GM18867 (cell line): ENCODE measurements around the gene SND1.

Source experiments
- ATAC-seq: cut with Tn5 transposase; IDR thresholded peaks from one replicate; pipeline ENCODE4 v1.9.1; 2021; ENCODE audit warnings: mild to moderate bottlenecking, moderate library complexity; ENCODE audit not compliant: unreplicated experiment

Gene SND1

DNA sequence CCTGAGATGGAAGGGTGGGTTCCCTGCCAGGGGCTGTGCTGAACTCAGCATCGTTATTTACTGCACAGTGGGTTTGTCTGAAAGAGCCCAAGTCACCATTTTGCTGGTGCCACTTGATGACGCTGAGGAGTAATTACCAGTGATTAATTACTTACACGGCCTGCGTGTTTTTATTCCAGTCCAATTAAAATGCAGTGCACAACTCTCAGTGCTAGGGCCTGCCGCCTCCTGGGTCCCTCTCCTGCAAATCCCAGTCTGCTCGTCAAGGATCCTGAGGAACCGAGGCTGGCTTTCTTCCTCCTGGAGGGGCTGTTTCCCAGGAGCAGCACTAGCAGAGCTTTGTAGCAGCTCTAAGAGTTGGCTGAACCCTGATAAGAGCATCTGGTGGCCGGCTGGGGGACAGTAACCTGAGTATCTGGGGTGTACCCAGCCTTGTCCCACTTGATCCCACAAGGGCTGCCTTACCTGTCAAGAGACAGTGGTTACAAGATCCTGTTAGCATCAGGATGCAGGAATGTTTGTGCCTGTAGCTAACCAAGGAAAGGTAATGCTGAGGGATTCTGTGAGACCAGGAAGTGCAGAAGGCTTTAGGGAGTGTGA lies 424.3 kb downstream of the SND1 start:
- no peak for ATAC-seq

DNA sequence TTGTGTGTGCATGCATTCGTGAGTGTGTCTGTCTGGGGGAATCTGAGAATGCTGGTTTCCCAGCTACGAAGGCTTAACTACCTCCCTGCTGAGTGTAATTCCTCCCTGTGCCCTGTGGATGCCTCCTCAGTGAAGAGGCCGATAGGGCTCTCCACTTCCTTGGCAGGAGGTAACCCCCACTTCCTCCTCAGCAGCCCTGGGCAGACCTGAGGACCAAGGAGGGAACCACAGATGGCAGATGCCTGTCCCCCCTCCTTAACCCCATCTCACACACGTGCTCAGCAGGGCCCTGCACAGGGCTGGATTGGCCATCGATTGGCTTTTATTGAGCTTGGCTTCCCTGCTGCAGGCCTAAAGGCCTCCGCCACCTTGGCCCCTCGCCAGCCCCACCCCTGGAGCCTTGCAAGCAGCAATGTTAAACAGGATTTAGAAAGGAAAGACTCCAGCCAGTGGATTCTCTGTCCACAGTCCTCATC lies 424.8 kb downstream of the SND1 start:
- no peak for ATAC-seq

- ATAC-seq = no peak
These were observed 426.3 kb downstream of the SND1 start for GRCh38 chr7:128078309-128078708.

GRCh38 chr7:128080169-128080568 lies 428.2 kb downstream of the SND1 start:
- no peak for ATAC-seq

DNA sequence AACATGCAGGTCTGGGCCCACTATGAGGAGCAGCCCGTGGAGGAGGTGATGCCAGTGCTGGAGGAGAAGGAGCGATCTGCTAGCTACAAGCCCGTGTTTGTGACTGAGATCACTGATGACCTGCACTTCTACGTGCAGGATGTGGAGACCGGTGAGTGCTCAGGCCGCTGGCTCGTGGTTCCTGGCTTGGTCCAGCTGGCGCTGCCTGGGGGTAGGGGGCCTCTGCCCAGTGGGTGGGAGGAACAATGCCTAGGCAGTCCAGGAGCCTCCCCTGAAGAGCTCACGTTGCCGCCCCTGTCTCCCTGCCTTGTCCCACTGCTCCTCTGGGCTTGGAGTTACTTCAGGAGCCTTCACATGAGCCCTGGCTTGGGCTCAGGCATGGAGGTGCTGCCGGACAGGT lies 429.4 kb downstream of the SND1 start:
- no peak for ATAC-seq

DNA sequence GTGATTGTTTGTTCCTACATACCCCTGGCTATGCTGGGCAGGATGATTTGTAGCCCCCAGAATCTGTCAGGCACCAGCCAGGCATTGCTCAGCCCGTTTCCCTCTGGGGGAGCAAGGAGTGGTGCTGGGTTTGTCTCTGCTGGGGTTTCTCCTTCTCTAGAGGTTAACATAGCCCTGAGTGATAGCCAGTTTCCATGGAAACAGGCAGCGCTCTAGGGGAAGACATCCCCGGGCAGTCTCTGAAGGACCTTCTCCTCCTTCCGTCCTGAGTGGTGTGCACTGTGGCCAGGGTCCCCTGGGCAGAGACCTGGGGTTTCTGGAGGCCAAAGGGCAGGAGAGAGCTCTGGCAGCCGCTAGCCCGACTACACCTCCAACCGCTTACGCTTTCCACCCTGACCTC lies 429.8 kb downstream of the SND1 start:
- ATAC-seq = no peak

GRCh38 chr7:128082431-128082830 lies 430.4 kb downstream of the SND1 start:
- no peak for ATAC-seq

DNA sequence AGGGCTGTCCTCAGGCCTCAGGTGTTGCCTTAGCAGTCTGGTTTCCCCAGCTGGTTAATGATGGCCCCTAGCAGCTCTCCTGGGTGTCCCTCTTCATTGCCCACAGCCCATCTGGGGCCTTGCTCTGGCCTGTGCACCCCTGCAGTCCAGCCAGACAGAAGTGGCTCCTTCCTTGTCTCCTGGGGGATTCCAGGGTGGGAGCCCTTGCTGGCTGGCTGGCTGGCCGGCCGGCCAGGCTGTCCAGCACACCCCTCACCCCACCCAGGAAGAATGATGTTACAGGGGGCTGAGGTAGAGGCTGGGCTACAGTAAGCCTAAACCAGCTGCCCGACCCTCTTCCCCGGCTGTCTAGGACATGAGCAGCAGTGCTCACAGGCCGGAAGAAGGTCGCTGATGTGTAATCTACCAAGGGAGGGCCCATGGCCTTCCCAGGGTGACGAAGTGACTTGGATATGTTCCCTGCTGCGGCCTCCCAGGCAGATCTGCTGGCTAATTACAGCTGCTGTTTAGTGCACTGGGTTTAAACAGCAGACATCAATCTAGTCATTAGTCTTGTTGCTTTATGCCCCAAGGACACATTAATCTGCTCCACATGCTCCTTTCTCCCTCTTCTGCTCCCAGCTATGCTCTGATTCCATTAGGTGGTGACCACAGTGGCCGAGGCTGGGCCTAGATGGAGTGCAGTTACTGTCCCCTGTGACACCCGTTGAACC lies 433.1 kb downstream of the SND1 start:
- ATAC-seq = no peak

DNA sequence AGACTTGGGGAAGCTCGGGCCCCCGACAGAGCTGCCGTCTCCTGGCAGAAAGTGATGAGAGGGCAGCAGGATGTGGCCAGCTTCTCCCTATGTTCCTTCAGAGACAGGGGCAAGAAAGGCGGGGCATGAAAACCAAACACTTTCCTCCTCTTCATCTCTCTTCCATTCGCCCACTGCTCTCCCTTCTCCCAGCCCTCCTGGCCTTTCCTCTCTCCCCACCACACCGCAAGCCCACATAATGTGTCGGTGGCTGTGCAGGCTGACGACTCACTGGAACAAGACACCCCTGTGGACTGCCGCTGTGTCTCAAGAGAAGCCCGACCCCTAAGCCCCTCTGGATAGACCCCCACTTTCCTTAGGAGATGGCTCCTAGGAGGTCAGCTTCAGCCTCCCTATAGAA lies 438.5 kb downstream of the SND1 start:
- no peak for ATAC-seq

- no peak for ATAC-seq
These were observed 439.1 kb downstream of the SND1 start for GRCh38 chr7:128091106-128091505.

DNA sequence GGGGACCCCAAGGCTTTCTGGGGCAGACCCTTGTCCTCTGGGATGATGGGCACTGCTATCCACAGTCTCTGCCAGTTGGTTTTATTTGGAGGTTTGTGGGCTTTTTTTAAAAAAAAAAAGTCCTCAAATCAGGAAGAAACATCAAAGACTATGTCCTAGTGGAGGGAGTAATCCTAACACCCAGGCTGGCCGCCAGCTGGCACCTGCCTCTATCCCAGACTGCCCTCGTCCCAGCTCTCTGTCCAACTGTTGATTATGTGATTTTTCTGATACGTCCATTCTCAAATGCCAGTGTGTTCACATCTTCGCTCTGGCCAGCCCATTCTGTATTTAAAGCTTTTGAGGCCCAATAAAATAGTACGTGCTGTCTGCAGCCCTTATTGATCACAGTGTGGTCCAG lies 440.2 kb downstream of the SND1 start:
- no peak for ATAC-seq

GRCh38 chr7:128093614-128094570 lies 441.9 kb downstream of the SND1 start:
- ATAC-seq = no peak

DNA sequence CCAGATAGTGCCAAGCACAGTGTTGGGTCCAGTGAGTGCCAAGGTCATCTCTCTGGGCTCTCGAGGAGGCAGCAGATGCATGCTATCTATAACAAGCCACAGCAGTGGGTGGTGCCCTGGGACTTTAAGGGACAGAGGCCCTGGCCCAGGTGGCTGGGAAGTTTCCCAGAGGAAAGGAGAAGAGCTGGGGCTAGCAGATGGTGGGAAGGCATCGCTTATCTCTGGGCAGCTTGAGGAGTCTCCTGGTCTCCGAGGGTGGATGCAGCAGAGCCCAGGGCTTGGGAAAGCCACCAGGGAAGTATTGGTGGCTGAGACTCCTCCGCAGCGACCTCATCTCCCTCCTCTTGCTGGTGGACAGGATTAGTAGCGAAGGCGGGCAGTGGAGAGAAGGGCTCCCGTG lies 442.7 kb downstream of the SND1 start:
- no peak for ATAC-seq

- ATAC-seq = no peak
These were observed 445.3 kb downstream of the SND1 start for GRCh38 chr7:128097211-128097731.

GRCh38 chr7:128098629-128099028 lies 446.6 kb downstream of the SND1 start:
- ATAC-seq = no peak

- no peak for ATAC-seq
These were observed 447.2 kb downstream of the SND1 start for GRCh38 chr7:128099204-128099671.

DNA sequence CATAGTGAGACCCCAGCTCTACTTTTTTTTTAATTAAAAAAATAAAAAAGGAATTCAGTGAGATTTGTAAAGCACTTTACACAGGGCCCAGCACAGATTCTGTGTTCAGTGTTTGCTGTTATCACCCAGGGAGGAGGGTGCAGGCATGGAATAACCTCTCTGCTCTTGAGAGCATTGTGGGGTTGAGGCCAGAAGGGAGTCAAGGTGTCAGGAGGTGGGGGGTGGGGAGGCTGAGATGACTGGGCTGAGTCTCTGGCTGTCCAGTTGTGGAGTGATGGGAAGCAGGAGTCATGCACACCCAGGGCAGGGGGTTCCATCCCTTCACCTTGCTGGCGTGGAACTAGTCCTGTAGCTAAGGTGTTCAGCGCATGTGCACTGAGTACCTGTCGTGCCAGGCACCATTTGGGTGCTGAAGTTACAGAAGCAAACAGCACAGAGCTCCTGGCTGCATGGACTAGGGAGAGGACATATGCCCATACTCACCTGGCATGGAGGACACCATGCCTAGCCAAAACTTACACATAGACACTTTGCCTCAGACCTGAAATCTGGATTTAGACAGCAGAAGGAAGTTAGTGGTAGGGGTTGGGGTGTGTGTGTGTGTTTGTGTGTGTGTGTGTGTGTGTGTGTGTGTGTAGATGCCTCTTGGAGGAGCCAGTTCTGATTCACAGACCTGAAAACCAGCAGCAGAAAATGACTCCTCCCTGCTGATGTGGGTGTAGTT lies 448.4 kb downstream of the SND1 start:
- no peak for ATAC-seq

DNA sequence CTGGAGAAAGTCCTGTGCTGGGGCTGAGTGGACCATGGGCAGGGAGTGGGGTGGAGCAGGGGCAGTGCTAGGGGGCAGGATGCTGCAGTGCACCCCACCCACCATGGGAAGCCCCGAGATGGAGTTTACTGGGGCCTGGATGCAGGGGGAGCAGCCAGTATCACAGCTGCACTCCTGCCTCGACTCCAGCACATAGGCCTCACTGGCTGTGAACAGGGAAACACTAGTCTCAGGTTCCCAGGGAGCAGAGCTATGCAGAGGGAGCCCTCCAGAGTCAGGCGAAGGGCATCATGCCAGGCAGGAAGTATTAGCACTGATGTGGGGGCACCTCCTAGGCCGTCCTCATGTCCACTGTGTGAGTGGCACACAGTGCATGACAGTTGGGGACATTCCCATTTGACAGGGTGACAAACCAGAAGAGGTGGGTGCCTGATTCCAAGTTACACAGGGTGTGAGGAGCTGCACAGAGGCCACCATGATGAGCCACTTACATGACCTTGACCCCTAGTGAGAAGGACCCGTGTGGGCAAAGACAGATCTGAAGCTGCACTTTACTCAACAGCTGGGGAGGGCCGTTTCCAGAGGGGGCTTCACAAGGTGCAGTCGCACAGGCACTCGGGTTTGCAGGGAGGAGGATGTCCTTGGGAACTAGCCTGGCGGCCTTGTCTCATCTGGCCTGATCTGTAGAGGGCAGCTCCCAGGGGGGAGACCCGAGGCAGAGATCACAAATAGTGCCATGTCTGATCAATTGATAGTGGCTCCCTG lies 449.1 kb downstream of the SND1 start:
- no peak for ATAC-seq

- ATAC-seq = no peak
These were observed 450.7 kb downstream of the SND1 start for GRCh38 chr7:128102490-128103291.
